ENCODE results near the gene EMC8.
A peak's percentile ranks its signal among the peaks of the same experiment; 100 is the strongest.
"Not testable (repeated sequence)": the region's sequence is repeated elsewhere in the genome, so short reads cannot be mapped to it uniquely, and the experiment has no call there.

The EMC8 gene

DNA sequence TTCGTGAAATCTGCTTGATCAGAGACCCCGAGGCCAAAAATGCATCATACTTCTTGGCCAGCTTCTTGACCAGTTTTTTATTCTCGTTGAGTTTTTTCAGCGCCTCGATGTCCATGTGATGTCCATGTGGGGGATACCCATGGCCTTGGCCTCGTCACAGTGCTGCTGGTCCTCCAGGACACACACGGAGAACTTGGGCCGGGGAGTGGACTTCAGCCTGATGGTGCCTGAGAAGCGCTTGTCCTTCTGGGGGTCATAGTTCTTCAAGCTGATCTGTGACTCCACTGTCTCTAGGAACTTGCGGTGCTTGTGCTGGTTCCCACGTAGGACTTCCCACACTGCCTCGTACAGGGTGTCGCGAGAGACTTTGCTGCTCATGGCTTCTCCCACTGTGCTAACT lies 16.8 kb upstream of the EMC8 start:
- no peak for DNase-seq (ENCODE audit: low read depth in 2 of 3, low spot score in 2 of 3)

DNA sequence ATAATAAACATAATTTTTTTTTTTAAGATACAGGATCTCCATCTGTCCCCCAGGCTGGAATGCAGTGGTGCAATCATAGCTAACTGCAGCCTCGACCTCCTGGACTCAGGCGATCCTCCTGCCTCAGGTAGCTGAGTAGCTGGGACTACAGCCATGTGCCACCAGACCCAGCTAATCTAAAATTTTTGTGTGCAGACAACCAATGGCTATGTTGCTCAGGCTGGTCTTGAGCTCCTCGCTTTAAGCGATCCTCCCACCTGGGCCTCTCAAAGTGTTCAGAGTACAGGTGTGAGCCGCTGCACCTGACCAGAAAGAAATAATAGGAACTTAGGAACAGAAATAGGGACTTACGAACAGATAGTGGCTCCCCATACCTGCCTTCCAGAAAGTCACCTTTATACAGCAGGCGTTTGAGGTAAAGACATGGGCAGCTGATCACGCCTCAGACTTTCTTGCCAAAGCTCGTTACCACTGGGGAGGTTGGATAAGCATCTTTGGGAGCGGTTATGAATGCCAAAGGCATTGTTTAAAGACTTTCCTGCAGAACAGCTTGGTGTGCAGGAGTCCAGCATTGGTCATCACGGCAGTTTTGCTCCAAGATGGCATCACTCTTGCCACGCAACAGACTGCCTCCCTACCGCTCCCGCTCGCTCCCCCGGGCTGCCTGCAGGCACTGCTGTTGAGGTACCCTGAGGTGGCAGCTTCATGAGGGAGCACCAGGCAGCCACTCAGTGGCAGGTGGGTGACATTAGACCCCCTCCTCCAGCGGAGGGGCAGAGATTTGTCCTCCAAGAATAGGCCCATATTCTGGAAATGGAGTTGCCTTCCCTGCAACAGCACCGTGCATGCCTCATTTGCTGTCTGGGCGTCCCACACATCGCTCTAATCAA lies 13.7 kb upstream of the EMC8 start:
- DNase-seq (ENCODE audit: low read depth in 2 of 3, low spot score in 2 of 3): no peak

DNA sequence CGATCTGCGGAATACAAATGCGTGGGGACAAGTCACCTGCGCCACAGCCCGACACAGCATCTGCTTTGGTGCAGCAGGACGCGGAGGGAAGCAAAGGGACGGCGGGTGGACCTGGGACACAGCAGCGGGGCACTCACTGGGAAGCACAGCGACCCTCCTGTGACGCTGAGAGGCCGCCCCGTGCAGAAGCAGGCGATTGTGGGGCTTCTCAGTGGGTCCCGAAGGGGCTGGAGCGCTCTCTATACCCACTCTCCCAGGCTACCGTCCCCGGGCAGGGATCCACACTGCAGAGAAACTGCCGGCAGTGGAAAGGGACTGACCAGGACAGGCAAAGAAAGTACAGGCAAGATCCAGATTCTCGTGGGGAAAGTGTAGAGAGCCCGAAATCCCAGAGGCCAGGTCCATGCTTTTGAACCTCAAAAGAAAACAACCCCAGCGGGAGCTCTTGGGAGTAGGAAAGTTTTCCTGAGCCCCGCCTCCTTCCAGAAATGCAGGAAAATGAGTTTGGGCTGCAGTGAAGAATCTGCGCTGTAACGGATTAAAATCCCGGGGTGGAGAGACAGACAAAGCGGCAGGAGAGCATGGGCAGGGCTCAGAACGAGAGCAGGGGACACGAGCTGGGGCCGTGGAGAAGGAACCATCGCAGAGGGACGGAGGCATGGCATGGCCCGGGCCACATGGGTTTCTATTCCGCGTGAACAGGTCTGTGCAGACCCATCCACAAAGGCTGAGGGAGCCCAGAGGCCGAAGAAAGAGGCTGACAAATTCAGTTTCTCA lies 12.9 kb upstream of the EMC8 start:
- DNase-seq (ENCODE audit: low read depth in 2 of 3, low spot score in 2 of 3): no peak

DNA sequence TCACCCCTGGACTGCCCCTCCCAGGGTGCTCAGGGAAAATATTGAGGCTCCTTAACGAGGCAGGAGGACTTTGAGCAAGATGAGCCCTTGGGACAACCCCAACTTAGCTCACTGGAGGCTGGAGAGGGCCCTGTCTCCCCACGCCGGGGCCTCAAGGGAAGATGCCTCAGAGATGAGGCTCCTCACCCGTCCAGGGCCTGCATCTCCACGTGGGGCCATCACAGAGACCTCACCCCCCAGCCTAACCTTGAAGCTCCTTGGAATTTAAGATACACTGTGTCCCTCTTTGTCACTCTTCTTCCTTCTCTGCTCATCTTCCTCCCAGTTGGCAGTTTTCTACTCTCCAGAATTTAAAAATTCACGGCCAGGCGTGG lies 11.4 kb upstream of the EMC8 start:
- no peak for DNase-seq (ENCODE audit: low read depth in 2 of 3, low spot score in 2 of 3)

DNA sequence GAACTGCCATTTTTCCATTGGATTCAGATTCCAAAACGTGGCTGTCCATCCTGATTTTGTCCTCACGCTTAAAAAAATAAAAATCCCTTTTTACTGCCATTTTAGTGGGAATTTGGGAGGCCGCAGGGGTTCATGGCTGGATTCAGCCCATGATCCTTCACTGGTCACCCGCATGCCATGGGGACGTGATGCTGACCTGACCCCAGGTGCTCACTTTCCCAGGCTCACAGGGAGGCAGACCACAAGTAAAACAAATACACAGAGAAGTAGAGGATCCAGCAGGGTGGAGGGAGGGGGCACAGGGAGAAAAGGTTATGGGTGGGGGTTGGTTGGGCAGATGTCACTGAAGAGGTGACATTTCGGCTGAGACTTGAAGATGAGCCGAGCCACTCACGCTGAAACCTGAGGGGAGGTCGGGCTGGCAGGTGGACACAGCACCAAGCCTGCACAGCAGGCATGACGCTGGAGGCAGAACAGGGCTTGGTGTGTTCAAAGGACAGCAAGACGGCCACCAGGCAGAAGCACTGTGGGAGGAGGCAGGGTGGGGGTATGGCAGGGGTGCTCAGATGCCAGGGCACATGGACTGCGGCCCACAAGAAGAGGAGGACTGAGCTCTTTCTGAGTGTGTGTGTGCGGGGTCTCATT lies 10.9 kb upstream of the EMC8 start:
- no peak for DNase-seq (ENCODE audit: low read depth in 2 of 3, low spot score in 2 of 3)

DNA sequence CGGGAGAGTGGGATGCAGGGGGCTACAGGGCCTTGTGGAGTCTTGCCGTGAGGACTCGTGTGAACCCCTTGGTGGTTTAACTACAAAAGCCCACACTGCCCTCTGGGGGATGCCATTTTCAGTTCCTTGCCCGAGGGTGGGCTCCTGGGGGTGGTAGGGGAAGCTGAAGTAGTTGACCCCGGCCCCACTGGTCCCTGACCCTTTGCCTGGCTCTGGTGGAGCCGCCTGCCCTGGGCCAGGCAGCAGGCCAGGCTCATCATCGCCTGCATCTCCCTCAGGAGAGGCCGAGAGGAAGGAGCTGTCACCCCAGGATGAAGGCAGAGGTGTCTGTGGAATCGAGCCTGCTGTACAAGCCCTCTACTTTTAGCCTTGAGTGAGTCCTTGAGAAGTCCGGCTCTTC lies 10.3 kb upstream of the EMC8 start:
- no peak for DNase-seq (ENCODE audit: low read depth in 2 of 3, low spot score in 2 of 3)

DNA sequence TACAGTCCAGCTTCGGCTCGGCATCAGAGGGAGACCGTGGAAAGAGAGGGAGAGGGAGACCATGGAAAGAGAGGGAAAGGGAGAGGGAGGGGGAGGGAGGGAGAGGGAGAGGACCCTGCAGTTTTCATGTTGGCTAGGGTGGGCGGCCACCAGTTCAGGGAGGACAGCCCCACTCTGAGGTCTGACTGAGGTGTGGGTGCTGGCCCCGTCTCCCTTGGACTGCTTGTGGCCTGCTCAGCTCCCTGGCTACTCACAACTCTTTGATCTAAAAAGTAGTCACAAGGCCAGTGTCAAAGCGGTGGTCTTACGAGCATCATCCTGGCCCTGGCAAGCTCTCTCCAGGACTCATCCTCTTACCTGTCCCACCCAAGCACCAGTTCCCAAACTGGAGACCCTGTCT lies 9.6 kb upstream of the EMC8 start:
- no peak for DNase-seq (ENCODE audit: low read depth in 2 of 3, low spot score in 2 of 3)

DNA sequence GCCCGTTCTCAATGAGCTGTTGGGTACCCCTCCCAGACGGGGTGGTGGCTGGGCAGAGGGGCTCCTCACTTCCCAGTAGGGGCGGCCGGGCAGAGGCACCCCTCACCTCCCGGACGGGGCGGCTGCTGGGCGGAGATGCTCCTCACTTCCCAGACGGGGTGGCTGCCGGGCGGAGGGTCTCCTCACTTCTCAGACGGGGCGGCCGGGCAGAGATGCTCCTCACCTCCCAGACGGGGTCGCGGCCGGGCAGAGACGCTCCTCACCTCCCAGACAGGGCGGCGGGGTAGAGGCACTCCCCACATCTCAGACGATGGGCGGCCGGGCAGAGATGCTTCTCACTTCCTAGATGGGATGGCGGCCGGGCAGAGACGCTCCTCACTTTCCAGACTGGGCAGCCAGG lies 8.8 kb upstream of the EMC8 start:
- not testable (repeated sequence) for DNase-seq (ENCODE audit: low read depth in 2 of 3, low spot score in 2 of 3)

DNA sequence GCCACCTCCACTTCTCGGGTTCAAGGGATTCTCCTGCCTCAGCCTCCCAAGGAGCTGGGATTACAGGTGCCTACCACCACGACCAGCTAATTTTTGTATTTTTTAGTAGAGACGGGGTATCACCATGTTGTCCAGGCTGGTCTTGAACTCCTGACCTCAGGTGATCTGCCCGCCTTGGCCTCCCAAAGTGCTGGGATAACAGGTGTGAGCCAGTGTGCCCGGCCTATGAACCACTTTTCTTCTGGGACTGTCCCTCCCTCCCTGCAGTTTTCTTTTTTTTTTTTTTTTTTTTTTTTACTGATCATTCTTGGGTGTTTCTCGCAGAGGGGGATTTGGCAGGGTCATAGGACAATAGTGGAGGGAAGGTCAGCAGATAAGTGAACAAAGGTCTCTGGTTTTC lies 8.0 kb upstream of the EMC8 start:
- DNase-seq (ENCODE audit: low read depth in 2 of 3, low spot score in 2 of 3): not testable (repeated sequence)

DNA sequence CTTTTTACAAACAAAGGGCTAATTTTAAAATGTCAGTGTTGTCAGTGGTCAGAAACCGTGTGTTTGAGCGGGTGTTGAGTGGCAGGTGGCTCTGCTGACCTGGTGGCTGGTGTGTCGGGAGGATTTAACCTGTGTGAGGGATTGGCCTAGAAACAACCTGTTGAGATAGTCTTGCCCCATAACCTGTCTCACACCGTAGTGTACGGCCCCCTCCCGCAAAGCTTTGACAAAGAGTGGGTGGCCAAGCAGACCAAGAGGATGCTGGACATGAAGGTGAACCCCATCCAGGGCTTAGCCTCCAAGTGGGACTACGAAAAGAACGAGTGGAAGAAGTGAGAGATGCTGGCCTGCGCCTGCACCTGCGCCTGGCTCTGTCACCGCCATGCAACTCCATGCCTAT lies 7.2 kb upstream of the EMC8 start:
- no peak for DNase-seq (ENCODE audit: low read depth in 2 of 3, low spot score in 2 of 3)

DNA sequence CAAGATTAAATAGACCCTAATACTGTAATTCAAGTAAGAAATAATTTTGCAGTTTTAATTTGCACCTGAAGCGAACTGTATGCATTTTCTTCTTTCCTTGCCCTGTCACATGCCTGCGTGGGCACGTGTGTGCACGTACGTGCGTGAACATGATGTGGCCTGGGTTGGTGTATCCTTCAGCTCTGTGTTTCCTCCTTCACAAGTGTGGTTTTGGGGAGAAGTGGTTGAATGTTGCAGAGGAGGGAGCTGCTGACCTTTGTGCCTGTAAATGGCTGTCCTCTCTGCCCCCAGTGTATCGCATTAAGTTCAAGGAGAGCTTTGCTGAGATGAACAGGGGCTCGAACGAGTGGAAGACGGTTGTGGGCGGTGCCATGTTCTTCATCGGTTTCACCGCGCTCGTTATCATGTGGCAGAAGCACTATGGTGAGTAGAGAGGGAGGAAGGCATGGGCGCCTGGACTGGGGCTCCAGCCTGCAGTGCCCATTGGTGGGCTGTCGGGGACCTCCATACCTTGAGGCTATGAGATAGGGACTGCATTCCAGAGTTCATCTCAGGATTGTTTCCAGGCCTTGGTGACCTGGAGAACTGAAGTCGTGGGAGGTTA lies 6.2 kb upstream of the EMC8 start:
- no peak for DNase-seq (ENCODE audit: low read depth in 2 of 3, low spot score in 2 of 3)

DNA sequence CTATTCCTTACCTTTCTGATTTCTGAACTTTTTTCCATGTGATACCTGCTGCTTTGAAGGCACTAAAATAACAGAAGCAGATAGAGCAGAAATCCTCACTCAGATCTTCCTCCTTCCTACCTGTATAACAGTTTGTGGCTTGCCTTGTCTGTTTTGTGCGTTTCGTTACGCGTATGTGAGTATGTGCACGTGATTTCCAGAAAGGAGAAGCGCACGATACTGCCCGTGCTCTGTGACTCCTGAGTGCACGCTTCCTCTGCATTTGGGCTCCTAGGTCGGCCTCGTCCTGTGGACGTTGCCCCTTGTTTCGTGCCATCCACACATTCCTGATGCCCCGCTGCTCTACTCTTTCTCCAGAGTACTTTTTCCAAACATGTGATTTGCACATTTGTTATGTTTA lies 4.2 kb upstream of the EMC8 start:
- DNase-seq (ENCODE audit: low read depth in 2 of 3, low spot score in 2 of 3): no peak

DNA sequence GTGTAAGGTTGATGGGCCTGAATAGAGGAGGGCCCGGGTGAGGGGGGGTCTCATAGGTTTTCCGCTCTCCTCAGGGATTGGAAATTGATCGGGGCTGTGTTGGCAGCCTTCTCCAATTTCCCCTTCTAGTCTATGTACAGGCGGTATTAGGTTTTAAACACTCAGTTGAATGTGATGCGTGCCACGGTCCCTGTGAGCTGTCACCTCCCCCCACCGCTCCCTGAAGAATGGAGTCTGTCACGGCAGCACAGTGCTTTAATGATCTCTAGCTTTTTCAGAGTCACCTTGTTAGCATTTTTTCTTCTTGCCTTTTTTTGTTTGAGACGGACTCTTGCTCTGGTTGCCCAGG lies 951 bp upstream of the EMC8 start:
- no peak for DNase-seq (ENCODE audit: low read depth in 2 of 3, low spot score in 2 of 3)

DNA sequence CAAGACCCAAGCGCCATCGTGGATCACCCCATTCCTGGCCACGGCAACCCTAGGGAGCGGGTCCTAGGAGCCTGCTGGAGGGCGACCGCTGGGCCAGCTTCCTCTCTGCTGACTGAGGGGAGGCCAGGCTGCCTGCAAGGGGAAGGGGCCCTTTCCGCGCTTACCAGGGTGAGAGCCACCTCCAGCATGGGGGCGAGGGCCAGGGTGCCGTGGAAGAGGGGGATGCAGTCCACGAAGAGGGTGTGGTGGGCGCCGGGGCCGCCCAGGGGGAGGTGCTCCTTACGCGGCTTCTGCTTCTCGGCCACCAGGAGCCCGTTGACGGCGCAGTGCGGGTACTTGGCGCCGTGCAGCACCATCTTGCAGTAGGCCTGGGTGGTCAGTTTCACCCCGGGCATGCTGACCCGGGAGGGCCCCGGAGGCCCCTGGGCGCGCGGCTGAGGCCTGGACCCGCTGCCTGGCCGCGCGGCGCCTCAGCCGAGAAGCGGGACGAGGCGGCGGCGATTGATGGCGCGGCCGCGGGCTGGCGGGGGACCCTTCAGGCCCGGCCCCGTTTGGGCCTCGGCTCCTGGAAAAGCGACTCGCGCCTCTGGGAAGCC lies 345 bp downstream of the EMC8 start:
- DNase-seq (ENCODE audit: low read depth in 2 of 3, low spot score in 2 of 3): peak in 2 of 3 experiments; percentile 10 to 12

DNA sequence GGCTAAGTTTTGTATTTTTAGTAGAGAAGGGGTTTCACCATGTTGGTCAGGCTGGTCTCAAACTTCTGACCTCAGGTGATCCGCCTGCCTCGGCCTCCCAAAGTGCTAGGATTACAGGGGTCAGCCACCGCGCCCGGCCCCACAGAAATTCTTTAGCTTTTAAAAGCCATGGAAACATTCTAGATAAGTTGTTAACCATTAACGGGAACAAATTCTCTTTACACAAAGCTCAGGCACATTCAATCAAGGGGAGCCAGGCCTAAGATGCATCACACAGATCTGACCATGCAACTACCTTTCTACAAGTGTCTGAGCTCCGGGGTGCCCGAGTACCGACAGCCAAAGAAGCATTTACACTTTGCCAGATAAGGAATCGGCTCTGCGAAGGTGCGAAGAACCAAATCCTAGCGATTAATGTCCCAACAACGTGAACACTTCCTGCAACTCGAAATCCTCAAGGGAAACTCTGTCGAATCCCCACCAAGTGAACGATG lies 1.0 kb downstream of the EMC8 start:
- DNase-seq (ENCODE audit: low read depth in 2 of 3, low spot score in 2 of 3): no peak

DNA sequence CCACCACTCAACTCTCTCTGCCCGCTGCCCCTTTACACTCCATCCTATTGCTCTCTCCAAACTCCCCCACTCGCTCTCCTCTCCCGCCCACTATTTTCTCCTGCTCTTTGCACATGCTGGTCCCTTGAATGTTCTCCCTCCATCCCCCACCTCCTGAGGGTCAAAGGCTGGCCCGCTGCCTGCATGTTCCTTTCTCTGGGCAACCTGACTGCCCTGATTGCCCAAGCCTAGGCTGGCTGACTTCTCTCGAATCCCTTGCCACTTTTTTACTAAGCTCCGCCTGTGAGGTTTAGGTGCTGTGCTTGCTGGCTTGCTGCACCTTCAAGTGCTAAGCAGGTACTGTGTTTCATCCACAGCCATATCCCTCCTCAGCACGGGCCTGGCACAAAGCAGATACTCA lies 2.7 kb downstream of the EMC8 start:
- no peak for DNase-seq (ENCODE audit: low read depth in 2 of 3, low spot score in 2 of 3)

DNA sequence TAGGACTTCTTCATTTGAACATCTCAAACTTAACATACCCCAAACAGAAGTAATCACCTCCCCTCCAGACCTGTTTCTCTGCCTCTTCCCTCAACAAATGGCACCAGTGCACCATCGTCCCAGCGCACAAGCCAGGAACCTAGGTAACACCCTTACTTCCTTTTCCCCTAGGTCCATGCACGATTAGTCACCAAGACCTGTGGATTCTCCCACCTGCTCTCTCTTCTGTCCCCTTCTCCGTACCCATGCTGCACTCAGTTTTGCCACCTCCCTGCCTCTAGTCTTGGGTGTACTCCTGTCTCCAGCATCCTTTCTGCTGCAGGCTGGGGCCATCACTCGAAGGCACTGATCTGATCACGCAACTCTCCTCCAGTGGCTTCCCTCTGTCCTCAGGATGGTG lies 3.2 kb downstream of the EMC8 start:
- no peak for DNase-seq (ENCODE audit: low read depth in 2 of 3, low spot score in 2 of 3)

DNA sequence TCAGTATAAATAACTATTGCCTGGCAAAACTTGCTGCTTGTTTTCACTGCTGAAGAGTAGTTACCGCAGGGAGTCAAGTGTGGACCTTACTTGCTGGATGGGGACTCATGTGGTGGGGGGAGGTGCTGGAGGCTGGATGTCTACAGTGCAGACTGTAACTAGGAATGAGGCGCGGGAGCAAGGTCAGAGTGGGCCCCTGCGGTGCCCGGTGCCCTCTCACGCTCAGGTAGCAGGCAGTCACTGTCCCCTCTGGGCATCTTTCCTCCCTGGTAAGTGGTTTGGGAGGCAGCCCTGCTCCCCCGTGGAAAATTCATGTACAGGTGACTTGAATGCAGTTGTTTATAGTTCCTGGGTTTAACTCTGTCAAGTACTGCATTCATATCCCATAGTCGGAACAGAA lies 4.6 kb downstream of the EMC8 start:
- DNase-seq (ENCODE audit: low read depth in 2 of 3, low spot score in 2 of 3): no peak

DNA sequence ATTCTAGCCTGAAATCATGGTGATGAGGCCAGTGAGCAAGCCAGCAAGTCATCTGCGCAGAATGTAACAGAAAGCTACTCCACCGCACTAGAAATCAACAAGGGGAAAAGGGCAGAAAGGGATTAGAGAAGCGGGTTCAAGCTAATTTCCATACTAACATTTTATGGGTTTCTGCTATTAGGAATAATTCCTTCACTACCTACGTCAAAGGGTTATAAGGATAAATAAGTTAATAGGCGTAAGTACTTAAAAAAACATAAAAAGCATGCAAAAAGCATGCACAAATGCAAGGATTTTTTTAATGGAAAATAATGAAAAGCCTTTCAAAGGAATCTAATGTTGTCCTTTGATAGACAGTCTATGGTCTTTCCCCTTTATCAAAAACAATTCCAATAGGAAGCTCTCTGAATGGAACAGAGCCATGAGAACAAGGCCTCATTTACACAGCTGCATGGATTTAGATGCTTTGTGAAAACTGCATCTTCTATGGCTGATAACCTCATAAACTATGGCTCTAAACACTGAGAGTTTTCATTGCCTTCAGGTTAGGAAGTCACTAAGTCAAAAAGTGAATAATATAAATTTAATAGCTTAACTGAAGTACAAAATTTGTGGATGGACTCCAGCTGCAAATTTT lies 5.6 kb downstream of the EMC8 start:
- no peak for DNase-seq (ENCODE audit: low read depth in 2 of 3, low spot score in 2 of 3)

DNA sequence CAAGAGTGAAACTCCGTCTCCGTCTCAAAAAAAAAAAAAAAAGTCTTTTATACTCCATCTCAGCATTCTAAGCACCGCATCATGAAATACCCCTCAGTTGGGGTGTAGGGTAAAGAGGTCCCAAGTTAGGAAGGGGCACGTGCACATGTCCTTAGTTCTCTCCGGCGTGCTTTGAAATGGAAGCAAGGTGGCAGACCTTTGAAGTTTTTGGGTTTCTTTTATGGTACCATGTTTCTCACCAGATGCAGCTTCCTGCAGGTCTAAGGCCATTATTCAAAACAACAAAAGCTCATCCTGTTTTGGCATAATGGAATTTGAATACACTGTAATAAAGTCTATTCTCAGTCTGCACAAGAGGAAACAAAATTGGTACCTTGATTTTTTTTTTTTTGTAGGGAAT lies 9.6 kb downstream of the EMC8 start:
- DNase-seq (ENCODE audit: low read depth in 2 of 3, low spot score in 2 of 3): no peak

DNA sequence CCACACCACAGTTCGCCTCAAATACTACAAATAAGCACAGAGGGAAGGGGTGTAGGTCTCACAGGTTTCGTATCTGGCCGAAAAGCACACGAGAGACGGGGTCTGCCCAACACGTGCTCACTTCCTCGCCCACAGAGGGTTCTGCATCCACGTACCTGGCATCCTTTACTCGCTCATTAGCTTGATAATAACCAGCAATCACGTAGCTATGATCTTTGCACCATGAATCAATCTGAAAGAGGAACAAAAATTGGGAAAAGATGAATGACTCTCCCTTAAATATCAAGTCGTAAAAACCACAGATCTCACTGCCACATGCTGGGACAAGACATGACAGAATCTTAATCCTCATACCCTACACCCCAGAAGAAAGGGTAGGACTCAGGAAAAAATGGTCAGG lies 10.5 kb downstream of the EMC8 start:
- DNase-seq (ENCODE audit: low read depth in 2 of 3, low spot score in 2 of 3): no peak
